Astrocyte of the spinal cord (primary cell): ENCODE results near the gene GJD3.

Source experiments
- DNase-seq: peaks from one replicate; pipeline ENCODE4 v3.0.0; 2011; ENCODE audit warnings: low read depth, low spot score
- H3K4me3 ChIP-seq: 2 replicates; pipeline ENCODE4 v1.5.1; 2011; ENCODE audit warnings: low read depth, mild to moderate bottlenecking, low read length, moderate library complexity
- CTCF ChIP-seq: IDR thresholded peaks from 2 replicates; pipeline ENCODE4 v1.5.1; 2012; ENCODE audit warnings: low read depth, mild to moderate bottlenecking, low read length, inconsistent platforms
- in situ Hi-C: cut with HindIII; loops from 2 replicates; pipeline ENCODE4 v1.10.0; 2017; ENCODE audit warnings: low sequenced_read_pairs

GJD3 gene

GRCh38 chr17:40361063-40361924 lies 3.2 kb downstream of the GJD3 start:
- no peak for DNase-seq
- in situ Hi-C loops, result loop anchor here (10.0 kb wide), 1 partner anchor 56 kb away; the partner anchor contains the start of gene RARA
- TF ChIP-seq CTCF, result no peak
- H3K4me3 ChIP-seq, result no peak overlapping the region

GRCh38 chr17:40360091-40360490 lies 4.4 kb downstream of the GJD3 start:
- no peak for TF ChIP-seq CTCF
- in situ Hi-C loops, result loop anchor here (10.0 kb wide), 1 partner anchor 55 kb away; the partner anchor contains the start of gene RARA
- no peak for DNase-seq
- H3K4me3 ChIP-seq, result no peak overlapping the region

GRCh38 chr17:40358323-40359038 lies 6.1 kb downstream of the GJD3 start:
- no peak overlapping the region for H3K4me3 ChIP-seq

GRCh38 chr17:40356990-40357881 lies 7.3 kb downstream of the GJD3 start:
- no peak for TF ChIP-seq CTCF
- no peak overlapping the region for H3K4me3 ChIP-seq
- DNase-seq, result no peak
- in situ Hi-C loops, result no loop called here

More at GRCh38 chr17:40358323-40359038, 6.1 kb downstream of the GJD3 start:
- in situ Hi-C loops, result no loop called here
- peak; percentile 92 for TF ChIP-seq CTCF
- peak; percentile 84 for DNase-seq

GRCh38 chr17:40355804-40356758 lies 8.5 kb downstream of the GJD3 start:
- no peak overlapping the region for H3K4me3 ChIP-seq
- no peak for DNase-seq
- TF ChIP-seq CTCF, result no peak
- in situ Hi-C loops, result no loop called here
